A673 (cell line): Measurements from ENCODE around the gene NAB2.

ENCODE experiments used
- CTCF ChIP-seq: fragments of 300-800, 200-600 bp; sonication (generic); conservative IDR thresholded peaks from 2 replicates; pipeline ENCODE4 v1.5.1; 2017; ENCODE audit warnings: low read depth, mild to moderate bottlenecking, antibody characterized with exemption, low read length, moderate library complexity, mixed read lengths
- EZH2 ChIP-seq: fragments of 200-600 bp; sonication (generic); IDR thresholded peaks from 2 replicates; pipeline ENCODE4 v1.6.1; 2017; ENCODE audit warnings: borderline replicate concordance, low read depth, mild to moderate bottlenecking, mixed read lengths, antibody characterized with exemption, low read length; ENCODE audit not compliant: poor library complexity, severe bottlenecking

- TF ChIP-seq CTCF (no peak), EZH2 (no peak)
Measured at GRCh38 chr12:57066245-57066644, 22.7 kb upstream of the NAB2 start.
